Measurements from ENCODE around the gene SELENOP.

The SELENOP gene

GRCh38 chr5:42855811-42856210 is 44.1 kb upstream of the SELENOP start:
- no peak for ATAC-seq

GRCh38 chr5:42855386-42855785 is 43.7 kb upstream of the SELENOP start:
- TF ChIP-seq ZNF70 (CRISPR knock-in tag; IDR thresholded peaks at IDR 0.05) (no peak), ISL1 (CRISPR knock-in tag; IDR thresholded peaks at IDR 0.05) (no peak), TSHZ2 (CRISPR knock-in tag; IDR thresholded peaks at IDR 0.05) (no peak), PPARA (CRISPR knock-in tag; IDR thresholded peaks at IDR 0.05; ENCODE audit: borderline replicate concordance) (no peak), ZFP3 (CRISPR knock-in tag; IDR thresholded peaks at IDR 0.05) (no peak), ZNF565 (CRISPR knock-in tag; conservative IDR thresholded peaks at IDR 0.05; ENCODE audit: low read depth) (no peak), SNAI2 (CRISPR knock-in tag; IDR thresholded peaks at IDR 0.05) (no peak), ZFP30 (CRISPR knock-in tag; IDR thresholded peaks at IDR 0.05) (no peak), ZC3H10 (CRISPR knock-in tag; IDR thresholded peaks at IDR 0.05) (no peak)
- ATAC-seq = no peak

More at GRCh38 chr5:42855811-42856210, 44.1 kb upstream of the SELENOP start:
- TF ChIP-seq TOX (CRISPR knock-in tag; IDR thresholded peaks at IDR 0.05; ENCODE audit: borderline replicate concordance) (no peak), CREB5 (CRISPR knock-in tag; IDR thresholded peaks at IDR 0.05; ENCODE audit: low read depth) (no peak), BACH2 (CRISPR knock-in tag; IDR thresholded peaks at IDR 0.05; ENCODE audit: borderline replicate concordance) (no peak), ZFP30 (CRISPR knock-in tag; IDR thresholded peaks at IDR 0.05) (no peak), OSR1 (CRISPR knock-in tag; IDR thresholded peaks at IDR 0.05) (no peak), CSRNP3 (CRISPR knock-in tag; IDR thresholded peaks at IDR 0.05) (no peak), GLIS3 (CRISPR knock-in tag; IDR thresholded peaks at IDR 0.05) (no peak), ZNF8 (CRISPR knock-in tag; IDR thresholded peaks at IDR 0.05) (no peak), POU6F1 (CRISPR knock-in tag; IDR thresholded peaks at IDR 0.05; ENCODE audit: borderline replicate concordance, low read depth) (no peak), ZC3H10 (CRISPR knock-in tag; IDR thresholded peaks at IDR 0.05) (no peak), ARNTL (CRISPR knock-in tag; IDR thresholded peaks at IDR 0.05; ENCODE audit: borderline replicate concordance, low read depth) (no peak), ISL1 (CRISPR knock-in tag; IDR thresholded peaks at IDR 0.05) (no peak), SNAI2 (CRISPR knock-in tag; IDR thresholded peaks at IDR 0.05) (no peak), TSHZ2 (CRISPR knock-in tag; IDR thresholded peaks at IDR 0.05) (no peak), ZNF70 (CRISPR knock-in tag; IDR thresholded peaks at IDR 0.05) (no peak), PATZ1 (CRISPR knock-in tag; IDR thresholded peaks at IDR 0.05; ENCODE audit: borderline replicate concordance) (no peak), RARB (CRISPR knock-in tag; IDR thresholded peaks at IDR 0.05) (no peak), PPARA (CRISPR knock-in tag; IDR thresholded peaks at IDR 0.05; ENCODE audit: borderline replicate concordance) (no peak), ZNF565 (CRISPR knock-in tag; conservative IDR thresholded peaks at IDR 0.05; ENCODE audit: low read depth) (no peak)
